Left cardiac atrium (tissue), 4 donors: ENCODE data around the gene USP6. TPM values are rescaled to one million over a fixed set of nuclear protein-coding genes. Genes with fewer than 3 reads are reported as not detected.
"Not testable (repeated sequence)": the region's sequence is repeated elsewhere in the genome, so short reads cannot be mapped to it uniquely, and the experiment has no call there.

Experiments
- ATAC-seq, 2 donors: fragments of 200-7000 bp; cut with Tn5 transposase; one replicate each; pipeline ENCODE4 v1.9.1; 2020; ENCODE audit warnings: mild to moderate bottlenecking in 2 of 2, moderate library complexity in 2 of 2
- DNase-seq: peaks from one replicate; pipeline ENCODE4 v3.0.0-alpha.2; 2020
- intact Hi-C, 2 donors: fragments of 100-400 bp; cut with DNase I; formaldehyde crosslinking; loops; one replicate each; pipeline versions ENCODE4 v1.14.1 to v1.15.1; 2022 to 2023
- total RNA-seq, 2 donors: library from RNA; stranded (reverse); fragmentation: NEBNext Ultra II Directional; extraction: Animal tissue kit (Norgen Biotek cat#: 25700); gene quantifications; one replicate each; pipeline ENCODE4 v1.2.1, GENCODE V29; 2021
- donor health status: DM: no; HTN: yes; CAD: no.
- donor health status: DM: no; HTN: yes; CAD: no; lungs with severe emphysema.
- donor health status: DM: yes; HTN: yes; CAD: no.
- donor health status: Dilated cardiomyopathy.

Gene USP6
- total RNA-seq, 2 donors from 2014 or later, result 0.06 to 0.16 TPM

GRCh38 chr17:5120436-5121185 lies 4.8 kb downstream of the USP6 start:
- intact Hi-C loops, DNase-seq, ATAC-seq: not testable (repeated sequence)

GRCh38 chr17:5121186-5121841 lies 5.5 kb downstream of the USP6 start:
- DNase-seq, result no peak
- intact Hi-C loops, result no loop called here
- ATAC-seq, result no peak

GRCh38 chr17:5122056-5122455 lies 6.2 kb downstream of the USP6 start:
- DNase-seq, intact Hi-C loops, ATAC-seq: not testable (repeated sequence)

- DNase-seq (peak; percentile 35), ATAC-seq (peak; percentile 62 to 81)
- intact Hi-C loops, result no loop called here
These were observed 6.9 kb downstream of the USP6 start for GRCh38 chr17:5122586-5123342.

GRCh38 chr17:5123343-5124124 lies 7.7 kb downstream of the USP6 start:
- DNase-seq (no peak), ATAC-seq (peak; percentile 59 to 62)
- intact Hi-C loops, result no loop called here

- ATAC-seq, intact Hi-C loops, DNase-seq: not testable (repeated sequence)
These were observed 8.4 kb downstream of the USP6 start for GRCh38 chr17:5124125-5124760.

- intact Hi-C loops, DNase-seq, ATAC-seq: not testable (repeated sequence)
These were observed 9.1 kb downstream of the USP6 start for GRCh38 chr17:5124896-5125295.

- ATAC-seq, result no peak
These were observed 11.1 kb downstream of the USP6 start for GRCh38 chr17:5126719-5127488.

GRCh38 chr17:5127910-5128309 lies 12.1 kb downstream of the USP6 start:
- DNase-seq, result no peak
- no peak for ATAC-seq
- intact Hi-C loops, result no loop called here

More at GRCh38 chr17:5126719-5127488, 11.1 kb downstream of the USP6 start:
- no peak for DNase-seq
- intact Hi-C loops, result no loop called here

- intact Hi-C loops, DNase-seq, ATAC-seq: not testable (repeated sequence)
These were observed 12.6 kb downstream of the USP6 start for GRCh38 chr17:5128387-5128786.

GRCh38 chr17:5128905-5129535 lies 13.2 kb downstream of the USP6 start:
- ATAC-seq (no peak), DNase-seq (no peak)
- intact Hi-C loops, result no loop called here

- intact Hi-C loops, DNase-seq, ATAC-seq: not testable (repeated sequence)
These were observed 13.9 kb downstream of the USP6 start for GRCh38 chr17:5129770-5130169.

GRCh38 chr17:5130261-5130660 lies 14.4 kb downstream of the USP6 start:
- ATAC-seq, result not testable (repeated sequence)

GRCh38 chr17:5130687-5131086 lies 14.9 kb downstream of the USP6 start:
- intact Hi-C loops, DNase-seq, ATAC-seq: not testable (repeated sequence)

More at GRCh38 chr17:5130261-5130660, 14.4 kb downstream of the USP6 start:
- DNase-seq, intact Hi-C loops: not testable (repeated sequence)

- intact Hi-C loops, result no loop called here
- no peak for ATAC-seq
- no peak for DNase-seq
These were observed 15.4 kb downstream of the USP6 start for GRCh38 chr17:5131146-5131715.

GRCh38 chr17:5131799-5132502 lies 16.1 kb downstream of the USP6 start:
- DNase-seq, ATAC-seq, intact Hi-C loops: not testable (repeated sequence)
